Lower leg skin (tissue), 3 donors: ENCODE results near the gene PPM1M.

Source experiments
- CTCF ChIP-seq, 3 donors: fragments of 450-650 bp; IDR thresholded peaks; one replicate each; pipeline ENCODE4 v1.5.1; 2016; ENCODE audit warnings: antibody characterized with exemption in 3 of 3, mild to moderate bottlenecking in 3 of 3, moderate library complexity in 2 of 3
- POLR2A ChIP-seq, 2 donors: fragments of 450-650 bp; IDR thresholded peaks; one replicate each; pipeline ENCODE4 v1.6.1; 2016 to 2017; ENCODE audit warnings: antibody characterized with exemption in 2 of 2, mild to moderate bottlenecking in 1 of 2, moderate library complexity in 1 of 2

GRCh38 chr3:52197499-52197841, 48.1 kb upstream of the PPM1M start:
- TF ChIP-seq POLR2A (IDR thresholded peaks at IDR 0.05) (no peak), CTCF (IDR thresholded peaks at IDR 0.05) (no peak)
